NCI-H146 (cell line): ENCODE measurements around the gene HOXD3.

Experiments used
- DNase-seq: peaks from one replicate; lab custom pipeline; 2025; lab: John Stamatoyannopoulos, UW

The HOXD3 gene

DNA sequence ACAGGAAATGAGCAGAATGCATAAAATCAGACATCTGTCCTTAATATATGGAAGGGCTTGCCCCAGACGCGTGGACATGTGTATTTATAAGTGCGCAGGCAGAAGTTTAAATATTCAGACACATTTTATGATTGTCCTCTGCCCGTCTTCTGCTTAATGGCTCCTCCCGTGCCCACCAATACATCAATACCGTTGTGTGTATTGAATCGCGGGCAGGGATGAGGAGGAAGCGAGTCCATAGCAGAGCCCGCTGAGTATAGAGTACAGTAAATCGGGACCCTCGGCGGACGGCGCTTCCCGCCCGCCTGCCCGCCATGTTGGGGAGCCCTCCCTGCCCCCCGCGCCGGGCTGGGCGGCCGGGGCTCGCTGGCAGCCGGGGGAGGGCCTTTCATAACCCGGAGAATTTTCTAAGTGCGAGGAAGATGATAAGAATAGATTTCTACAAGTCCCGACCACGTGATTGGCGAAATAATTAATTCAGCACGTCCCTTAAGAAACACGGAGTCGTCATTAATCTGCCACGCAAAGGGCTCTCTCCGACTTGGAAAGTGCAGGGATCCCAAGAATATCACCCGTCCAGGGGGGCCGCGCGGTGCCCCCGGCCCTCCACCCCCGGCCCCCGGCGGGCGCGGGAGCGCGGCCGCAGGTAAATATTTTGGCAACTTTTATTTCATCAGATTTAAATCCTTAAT lies at the start of gene HOXD3:
Gene HOXD3, plus strand, starts transcription at position 501 of the 692 bp plus-strand sequence. CDS start 11,808 bp downstream, outside the sequence.
- DNase-seq, result peak; percentile 25

DNA sequence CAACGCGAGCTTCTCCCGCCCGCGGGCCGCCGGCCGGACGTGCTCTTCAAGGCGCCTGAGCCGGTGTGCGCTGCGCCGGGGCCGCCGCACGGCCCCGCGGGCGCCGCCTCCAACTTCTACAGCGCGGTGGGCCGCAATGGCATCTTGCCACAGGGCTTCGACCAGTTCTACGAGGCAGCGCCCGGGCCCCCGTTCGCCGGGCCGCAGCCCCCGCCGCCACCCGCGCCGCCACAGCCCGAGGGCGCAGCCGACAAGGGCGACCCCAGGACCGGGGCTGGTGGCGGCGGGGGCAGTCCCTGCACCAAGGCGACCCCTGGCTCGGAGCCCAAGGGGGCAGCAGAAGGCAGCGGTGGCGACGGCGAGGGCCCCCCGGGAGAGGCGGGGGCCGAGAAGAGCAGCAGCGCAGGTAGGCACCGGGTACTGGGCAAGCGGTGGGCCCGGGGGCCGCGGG lies 49.4 kb upstream of the HOXD3 start:
- peak; percentile 38 for DNase-seq

DNA sequence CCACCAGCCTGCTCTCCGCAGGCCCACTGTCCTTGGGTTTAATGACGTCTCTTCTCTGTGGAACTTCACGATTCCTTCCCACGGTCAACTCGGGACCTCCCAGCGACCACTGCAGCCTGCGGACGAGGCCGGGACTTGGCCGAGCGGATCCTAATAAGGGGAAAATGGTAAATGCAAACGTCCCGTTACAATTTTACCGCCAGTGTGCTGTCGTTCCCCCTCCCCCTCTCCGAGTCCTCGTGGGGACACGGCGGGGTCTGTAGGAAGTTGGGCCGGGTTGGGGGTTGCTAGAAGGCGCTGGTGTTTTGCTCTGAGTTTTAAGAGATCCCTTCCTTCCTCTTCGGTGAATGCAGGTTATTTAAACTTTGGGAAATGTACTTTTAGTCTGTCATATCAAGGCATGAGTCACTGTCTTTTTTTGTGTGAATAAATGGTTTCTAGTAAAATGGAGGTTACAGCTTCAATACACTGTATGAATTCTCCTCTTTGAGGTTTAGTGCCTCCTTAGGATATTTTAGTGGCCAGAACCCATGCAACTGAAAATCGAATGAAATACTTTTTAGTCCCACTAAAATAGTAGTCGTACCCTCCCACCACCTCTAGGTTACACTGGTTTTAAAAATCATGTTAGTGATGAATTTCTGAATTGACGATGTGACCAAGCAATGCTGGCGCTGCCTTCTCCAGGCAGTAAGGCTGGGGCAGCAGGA lies 47.8 kb upstream of the HOXD3 start:
- DNase-seq, result no peak

DNA sequence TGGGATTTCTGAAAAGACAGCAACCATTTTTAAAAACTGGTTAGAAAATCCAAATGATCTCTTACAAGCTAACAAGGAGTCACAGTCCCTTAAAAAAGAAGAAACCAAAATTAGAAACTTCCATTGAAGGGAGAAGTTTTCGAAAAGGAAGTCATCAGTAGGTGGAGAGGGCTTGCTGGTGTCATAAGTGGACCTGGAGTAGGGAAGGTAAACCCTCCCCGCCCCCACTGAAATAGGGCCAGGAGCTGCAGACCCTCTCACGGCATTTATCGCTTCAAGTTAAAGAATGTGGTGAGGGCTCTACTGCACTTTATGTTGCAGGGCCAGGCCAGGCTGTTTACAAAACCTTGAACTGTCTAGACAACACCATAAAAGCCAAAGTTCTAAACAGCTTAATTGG lies 47.2 kb upstream of the HOXD3 start:
- DNase-seq, result no peak

DNA sequence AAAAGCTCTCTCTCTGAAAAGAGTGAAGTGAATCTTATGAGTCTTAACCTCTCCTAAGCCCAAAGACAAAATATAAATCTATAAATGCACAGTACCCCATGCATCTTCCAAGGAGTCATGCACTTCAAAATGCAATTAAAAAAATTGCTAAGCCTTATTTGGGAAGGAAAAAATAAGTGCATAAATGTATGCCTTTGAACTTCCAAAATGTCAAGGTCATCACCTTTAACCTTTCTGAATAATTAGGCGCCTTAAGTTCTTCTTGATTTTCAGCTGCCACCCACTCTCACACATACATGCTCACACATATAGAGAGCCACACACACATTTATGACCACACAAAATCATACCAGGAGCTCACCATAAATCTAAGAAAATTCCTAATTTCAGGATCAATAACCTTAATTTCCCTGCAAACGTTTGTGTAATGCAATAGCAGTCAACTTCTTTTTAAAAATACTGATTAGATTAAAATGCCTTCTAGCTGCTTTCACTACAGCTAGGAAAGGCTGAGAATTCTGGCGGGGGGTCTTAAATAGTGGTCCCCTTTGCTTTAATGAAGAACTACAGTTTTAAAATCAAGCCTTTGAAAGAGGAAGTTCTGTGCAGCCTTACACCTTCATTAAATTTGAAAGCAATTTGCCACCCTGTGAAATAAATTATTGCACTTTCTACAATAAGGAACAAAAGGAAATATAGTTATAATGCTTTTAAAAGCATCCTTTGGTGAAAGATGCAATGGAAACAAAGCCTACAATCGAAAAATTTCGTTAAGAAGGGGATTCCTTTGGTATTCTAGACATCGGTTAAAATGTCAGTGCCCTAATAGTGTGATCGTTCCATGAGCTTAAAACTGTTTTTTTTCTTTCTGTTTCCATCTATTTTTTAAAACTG lies 46.4 kb upstream of the HOXD3 start:
- no peak for DNase-seq

GRCh38 chr2:176111309-176111663 lies 45.8 kb upstream of the HOXD3 start:
- DNase-seq, result peak; percentile 11

DNA sequence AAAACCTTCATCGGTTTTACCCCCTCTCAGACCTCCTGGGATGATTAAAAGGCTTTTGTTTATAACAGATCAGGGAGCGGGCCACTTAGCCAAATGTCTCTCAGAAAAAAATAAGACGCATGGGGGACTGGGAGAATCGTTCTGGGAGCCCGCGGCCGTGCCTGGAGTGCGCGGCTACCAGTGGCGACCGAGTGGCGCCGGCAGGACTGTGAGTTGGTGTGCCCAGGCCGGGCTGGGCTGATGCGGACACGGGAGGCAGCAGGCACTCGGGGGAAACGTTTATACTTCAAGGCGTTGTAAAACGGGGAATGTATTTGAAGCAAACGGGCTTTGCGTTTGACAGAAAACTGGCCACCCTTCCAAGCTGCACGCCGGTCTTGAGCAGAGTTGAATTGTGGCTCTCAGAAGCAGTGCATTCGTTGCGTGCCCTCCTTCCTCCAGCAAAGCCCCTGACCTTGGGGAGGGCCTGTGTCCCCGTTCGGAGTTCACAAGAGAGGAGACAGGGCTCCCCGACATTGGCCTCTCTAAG lies 45.2 kb upstream of the HOXD3 start:
- DNase-seq, result no peak

- DNase-seq, result no peak
These were observed 44.5 kb upstream of the HOXD3 start for GRCh38 chr2:176112375-176113302.

DNA sequence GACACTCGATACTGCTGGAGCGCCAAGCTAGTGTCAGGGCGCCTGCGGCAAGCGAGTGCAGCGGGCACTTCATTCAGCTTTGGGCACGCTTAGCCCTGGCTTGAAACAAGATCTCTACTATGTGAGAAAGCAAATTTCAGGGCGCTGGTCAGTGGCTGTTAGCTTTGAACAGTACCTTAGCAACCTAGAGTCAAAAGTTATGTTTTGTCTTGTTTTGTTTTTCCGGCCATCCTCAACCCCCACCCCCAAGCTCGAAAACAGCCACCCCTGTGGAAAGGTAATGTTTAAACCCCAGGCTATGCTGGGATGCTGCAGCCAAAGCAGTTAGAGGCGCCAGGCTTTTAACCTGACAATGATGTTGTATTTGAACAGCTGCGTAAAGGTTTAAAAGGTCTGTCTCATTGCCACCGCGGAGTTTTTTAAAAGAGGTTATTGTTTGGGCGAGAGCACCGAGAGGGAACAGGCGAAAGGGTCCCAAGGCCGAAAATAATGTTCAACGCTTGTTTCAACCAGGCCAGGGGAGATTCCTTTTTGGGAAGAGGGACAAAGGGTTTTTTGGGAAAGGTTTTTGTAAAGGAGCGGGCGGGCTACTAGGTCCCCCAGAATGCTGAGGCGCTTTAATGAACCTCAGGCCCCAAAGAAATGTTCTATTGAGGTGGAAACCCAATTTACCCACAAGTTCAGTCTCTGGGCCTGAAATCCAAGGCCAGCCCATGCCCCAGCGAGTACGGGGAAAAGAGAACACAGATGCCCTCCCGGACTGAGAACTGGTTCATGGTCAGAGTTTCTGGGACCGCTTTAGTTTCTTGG lies 42.8 kb upstream of the HOXD3 start:
- peak; percentile 94 for DNase-seq

GRCh38 chr2:176114930-176115625 lies 42.0 kb upstream of the HOXD3 start:
- DNase-seq, result no peak

- DNase-seq, result no peak
These were observed 41.0 kb upstream of the HOXD3 start, which contains the start of gene HOXD10 for GRCh38 chr2:176115883-176116813. Gene HOXD10 (plus strand): TSS chr2:176116778. CDS start chr2:176116834, 56 bp downstream.

GRCh38 chr2:176117162-176117822 lies 39.8 kb upstream of the HOXD3 start:
- DNase-seq, result no peak

GRCh38 chr2:176117823-176118371 lies 39.2 kb upstream of the HOXD3 start:
- DNase-seq, result no peak

GRCh38 chr2:176118601-176119339 lies 38.3 kb upstream of the HOXD3 start:
- no peak for DNase-seq

DNA sequence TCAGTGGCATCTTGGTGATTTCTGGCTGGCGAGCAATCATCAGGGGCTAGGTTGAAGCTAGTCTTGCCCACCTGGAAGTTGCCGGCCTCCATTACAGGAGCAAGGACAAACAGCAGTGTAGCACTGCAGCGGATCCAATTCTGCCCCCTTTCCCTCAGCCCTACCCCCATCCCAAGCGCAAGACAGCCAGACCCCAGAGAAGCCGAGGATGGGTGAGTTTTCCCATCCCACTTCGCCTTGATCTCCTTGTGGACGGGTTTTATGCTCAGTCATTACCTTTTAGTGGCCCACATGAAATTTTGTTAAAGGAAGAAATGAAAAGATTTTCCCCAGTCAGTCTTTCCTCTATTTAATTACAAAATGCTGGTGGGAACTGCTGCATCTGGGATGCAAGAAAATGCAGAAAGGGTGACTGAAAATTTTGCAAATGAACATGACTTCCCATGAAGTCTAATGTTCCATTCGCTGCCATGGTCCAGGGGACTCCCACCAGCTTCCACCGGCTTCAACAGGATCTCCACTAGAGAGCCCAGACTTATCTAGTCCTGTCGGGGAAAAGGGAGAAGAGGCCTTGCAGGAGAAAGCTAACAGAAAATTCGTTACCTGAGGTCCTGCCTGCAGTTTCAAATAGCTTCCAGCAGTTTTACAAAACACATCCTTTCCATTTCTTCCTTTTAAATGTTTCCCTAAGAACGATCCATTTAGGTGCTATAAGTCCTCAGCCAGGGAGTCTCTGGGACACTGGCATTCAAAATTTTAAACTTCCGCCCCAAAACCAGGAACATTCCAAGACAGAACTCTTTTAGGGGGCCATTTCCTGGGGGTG lies 36.5 kb upstream of the HOXD3 start:
- no peak for DNase-seq
